NCI-H446 treated with DMSO at 0.1 percent for 48 hours (cell line): ENCODE results near the gene VHLL.

Experiments used
- DNase-seq: peaks from one replicate; lab custom pipeline; 2025; lab: John Stamatoyannopoulos, UW

Gene VHLL

DNA sequence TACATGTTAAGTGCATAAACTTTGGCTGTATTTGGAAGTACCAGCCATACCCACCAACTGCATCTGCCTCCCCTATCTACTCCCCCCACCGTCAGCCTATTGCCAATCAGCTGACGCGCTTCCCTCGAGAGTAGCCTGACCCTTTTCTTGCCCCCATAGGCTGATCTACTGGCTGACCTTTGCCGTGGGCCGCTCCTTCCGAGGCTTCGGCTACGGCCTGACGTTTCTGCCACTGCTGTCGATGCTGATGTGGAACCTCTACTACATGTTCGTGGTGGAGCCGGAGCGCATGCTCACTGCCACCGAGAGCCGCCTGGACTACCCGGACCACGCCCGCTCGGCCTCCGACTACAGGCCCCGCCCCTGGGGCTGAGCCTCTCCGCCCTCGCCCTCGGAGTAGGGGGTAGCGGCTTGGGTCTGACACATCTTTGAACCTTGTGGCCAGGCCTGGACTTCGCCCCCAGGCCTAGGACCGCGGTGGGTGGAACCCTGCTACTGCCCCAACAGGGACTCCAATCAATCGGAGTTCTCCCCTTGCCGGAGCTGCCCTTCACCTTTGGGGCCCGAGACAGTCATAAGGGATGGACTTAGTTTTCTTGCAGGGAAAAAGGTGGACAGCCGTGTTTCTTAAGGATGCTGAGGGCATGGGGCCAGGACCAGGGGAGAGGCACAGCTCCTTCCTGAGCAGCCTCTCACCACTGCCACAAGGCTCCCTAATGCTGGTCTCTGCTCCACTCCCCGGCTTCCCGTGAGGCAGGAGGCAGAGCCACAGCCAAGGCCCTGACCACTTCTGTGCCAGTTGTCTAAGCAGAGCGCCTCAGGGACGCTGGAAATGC is 7.7 kb downstream of the VHLL start:
- DNase-seq: no peak

DNA sequence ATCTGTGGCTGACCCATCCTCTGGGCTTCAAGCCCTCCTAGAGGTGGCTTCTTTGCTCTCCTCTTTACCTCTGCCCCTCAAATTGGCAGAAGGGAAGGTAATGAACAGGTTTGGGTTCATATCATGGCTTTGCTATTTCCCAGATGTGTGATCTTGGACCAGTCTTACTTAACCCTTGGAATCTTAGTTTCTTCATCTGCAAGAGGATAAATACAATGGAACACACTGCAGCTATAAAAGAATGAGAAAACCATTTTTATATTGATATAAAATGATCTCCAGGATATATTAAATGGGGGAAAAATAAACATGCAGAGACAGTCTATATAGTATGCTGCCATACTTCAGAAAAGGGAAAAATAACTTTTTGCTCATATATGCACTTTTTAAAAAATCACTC is 9.2 kb downstream of the VHLL start:
- no peak for DNase-seq

DNA sequence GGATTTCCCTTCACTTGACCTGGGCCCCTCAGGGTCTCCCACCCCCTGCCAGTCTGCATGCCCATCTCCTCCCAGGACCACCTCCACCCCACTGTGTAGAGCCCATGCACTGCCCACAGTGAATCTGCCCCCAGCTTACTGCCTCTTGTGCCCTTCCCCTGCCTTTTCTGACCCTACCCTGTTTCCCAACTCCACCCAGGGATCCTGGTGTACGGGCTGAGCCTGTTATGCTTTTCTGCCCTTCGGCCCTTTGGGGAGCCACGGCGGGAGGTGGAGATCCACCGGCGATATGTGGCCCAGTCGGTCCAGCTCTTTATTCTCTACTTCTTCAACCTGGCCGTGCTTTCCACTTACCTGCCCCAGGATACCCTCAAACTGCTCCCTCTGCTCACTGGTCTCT is 13.0 kb downstream of the VHLL start:
- no peak for DNase-seq

DNA sequence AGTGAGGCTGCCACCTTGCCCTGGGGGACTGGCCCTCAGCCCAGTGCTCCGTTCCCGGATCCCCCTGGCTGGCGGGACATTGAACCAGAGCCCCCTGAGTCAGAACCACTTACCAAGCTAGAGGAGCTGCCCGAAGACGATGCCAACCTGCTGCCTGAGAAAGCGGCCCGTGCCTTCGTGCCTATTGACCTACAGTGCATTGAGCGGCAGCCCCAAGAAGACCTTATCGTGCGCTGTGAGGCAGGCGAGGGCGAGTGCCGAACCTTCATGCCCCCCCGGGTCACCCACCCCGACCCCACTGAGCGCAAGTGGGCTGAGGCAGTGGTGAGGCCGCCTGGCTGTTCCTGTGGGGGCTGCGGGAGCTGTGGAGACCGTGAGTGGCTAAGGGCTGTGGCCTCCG is 13.7 kb downstream of the VHLL start:
- DNase-seq: no peak

DNA sequence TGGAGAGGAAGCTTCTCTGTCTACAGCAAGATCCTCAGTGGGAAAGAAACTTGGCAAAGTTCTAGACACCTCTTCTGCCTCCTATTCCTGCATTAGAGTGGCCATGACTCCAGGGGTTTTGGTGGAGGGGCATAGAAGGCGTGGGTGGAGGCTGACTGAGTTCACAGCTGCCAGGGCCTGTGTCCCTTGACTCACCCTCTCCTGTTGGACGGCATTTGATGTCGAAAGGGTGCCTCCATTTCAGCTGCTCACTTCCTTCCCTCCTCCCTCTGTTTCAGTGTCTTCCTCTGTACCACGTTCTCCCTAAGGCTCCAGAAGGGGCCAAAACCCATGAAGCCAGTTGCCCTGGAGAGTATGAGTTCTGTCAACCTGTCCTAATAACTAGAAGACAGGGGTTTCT is 14.3 kb downstream of the VHLL start:
- no peak for DNase-seq

DNA sequence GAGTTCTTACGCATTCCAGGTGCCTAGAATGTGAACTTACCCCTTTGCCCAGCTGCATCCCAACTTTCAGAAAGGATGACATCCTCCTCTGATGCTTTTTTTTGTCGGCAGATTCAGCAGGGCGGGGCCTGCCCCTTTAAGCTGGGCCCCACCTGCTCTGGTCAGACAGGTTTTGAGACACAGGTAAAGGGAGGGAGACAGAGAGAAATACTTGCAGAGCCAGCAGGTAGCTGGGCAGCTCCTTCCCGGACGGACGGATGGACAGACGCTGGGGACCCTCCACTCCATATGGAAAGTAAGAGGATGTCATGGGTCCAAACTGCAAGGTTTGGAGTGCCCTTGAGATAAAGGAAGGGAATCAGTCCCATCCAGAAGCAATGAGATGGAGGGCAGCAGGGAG is 15.0 kb downstream of the VHLL start, which contains the start of gene TMEM79:
TSS of gene TMEM79 (plus strand) at position 214 of the 400 bp plus-strand sequence. CDS start 902 bp downstream, outside the sequence.
- DNase-seq: no peak

DNA sequence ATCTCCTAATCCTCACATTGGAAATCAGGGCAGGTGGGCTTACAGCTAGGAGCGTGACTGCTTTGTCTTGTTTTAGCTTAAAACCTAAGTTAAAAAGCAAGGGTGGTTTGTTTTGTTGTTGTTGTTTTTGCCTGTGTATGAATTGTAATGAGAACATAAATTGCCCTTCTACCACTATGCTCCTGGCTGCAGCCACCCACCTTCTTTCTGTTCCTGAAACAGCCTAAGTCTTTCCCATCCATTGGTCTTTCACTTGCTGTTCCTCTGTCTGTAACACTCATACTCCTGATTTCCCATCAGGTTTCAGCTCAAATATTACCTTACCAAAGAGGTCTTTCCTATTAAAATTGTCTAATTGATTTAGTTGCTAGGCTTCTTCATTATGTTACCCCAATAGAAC is 15.6 kb downstream of the VHLL start:
- no peak for DNase-seq

DNA sequence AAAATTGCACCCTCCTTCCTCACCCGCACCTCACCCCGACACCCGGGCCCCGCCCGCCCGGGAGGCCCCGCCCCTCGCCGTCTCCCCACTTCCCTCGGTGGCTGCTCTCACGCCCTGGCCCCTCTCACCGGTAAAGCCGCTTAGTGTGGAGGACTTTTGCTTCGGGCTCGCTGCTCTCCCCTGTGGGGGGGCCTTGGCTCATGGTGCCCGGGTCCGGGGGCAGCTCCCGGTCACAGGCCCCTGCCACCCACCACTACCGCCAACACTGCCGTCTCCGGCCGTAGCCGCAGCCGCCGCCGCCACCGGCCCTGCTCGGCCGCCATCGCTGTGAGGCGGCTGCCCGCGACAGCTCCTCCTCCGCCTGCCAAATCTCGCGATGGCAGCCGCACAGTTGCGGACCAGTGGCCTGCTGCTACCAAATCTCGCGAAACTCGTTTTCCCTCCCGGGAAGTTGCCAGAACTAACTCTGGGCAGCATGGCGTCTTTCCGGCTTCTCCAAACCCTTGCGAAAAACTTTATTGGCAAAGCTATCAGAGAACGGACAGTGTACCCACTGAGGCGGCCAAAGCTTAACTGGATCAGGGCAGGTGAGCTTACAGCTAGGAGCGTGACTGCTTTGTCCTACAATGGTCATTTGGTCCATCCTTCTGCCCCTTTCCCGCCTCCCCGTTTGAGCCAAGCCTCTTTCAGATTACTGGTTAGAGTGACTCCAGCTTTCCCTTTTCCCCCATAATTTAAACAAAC is 16.5 kb downstream of the VHLL start, which contains the start of gene SMG5:
TSS of gene SMG5 (minus strand) at position 347 of the 744 bp plus-strand sequence. CDS start at position 202, 145 bp downstream.
- DNase-seq: peak; percentile 97

DNA sequence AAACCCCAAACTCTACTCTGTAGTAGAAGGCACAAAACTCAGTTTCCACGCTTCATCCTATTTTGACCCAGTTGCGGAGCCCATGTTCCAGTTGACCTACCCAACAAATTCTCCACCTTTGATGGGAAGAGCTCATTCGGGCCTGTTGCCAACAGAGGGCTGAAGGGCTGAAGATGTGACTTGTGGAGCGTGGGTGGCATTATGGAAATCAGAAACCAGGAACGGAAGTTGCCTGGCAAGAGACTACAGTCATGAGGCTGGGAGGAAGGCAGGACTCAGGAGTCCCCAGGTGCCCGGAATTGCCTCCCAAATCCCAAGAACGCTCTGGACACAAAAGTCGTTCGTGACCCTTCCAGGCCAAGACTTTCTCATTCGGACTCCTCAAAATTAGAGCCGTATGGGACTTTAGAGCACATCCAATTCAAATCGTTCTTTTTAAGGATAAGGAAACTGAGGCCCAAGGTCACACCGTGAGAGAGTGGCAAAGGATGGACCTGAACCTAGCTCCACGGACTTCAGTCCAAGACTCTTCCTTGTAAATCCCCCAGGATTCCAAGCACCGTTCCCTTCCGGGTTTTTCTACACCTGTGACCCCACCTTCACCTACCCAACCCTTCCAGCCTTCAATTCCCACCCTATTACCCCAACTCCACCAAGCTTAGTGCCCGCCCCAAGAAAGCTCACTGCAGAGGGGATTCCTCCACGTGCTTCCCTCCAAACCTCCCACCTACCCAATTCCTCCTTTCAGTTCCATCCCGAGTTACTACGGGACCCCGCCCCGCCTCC is 17.2 kb downstream of the VHLL start:
- no peak for DNase-seq

DNA sequence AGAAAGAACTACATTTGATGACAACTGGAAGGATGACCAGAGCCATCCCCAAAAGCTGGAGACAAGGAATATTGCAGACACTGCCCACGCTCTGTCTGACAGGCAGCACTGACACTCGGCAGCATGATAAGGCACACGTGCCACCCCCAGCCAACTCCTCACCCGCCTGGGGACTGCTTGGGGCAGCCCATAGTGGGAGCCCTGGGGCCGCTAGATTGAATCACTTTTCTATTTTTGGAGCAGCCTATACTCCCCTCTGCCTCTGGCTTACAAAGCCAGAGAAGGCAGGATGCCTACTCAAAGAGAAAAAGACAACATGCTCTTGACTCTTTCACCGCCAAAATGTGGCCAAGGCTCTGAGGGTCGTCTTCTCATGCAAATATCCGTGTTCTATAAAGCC is 17.8 kb downstream of the VHLL start:
- no peak for DNase-seq

DNA sequence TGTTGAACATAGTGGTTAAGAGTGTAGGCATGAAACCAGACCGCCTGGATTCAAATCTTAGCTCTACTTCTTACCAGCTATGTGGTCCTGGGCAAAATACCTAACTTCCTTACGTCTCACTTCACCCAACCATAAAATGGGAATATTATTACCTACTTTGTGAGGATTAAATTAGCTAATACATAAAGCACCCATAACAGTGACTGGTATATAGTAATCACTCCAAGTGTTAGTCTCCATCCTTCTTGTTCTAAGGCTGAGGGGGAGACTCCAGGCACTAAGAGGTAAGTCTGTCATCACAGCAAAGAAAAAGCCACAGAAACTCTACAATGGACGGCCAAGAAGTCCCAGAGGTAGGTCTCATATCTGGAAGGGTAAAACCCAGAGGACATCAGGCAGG is 19.3 kb downstream of the VHLL start:
- no peak for DNase-seq

DNA sequence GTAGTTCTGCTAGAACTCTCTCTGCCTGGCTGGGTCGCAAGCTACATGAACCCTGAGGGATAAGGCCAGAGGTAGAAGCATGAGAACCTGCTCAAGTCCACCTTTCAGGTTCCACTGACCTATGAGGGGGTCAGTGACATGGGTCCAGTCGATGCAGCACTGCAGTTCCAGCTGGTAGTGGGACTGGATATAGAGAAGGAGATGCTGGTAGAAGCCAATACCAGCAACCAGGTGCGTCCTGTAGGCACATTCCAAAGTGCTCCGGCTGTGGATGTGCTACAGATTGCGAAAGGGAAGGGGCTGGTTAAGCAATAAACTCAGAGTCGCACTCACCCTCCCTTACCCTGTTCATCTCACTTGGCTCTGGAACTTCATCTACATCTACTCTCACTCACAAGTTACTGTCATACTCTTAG is 22.1 kb downstream of the VHLL start:
- DNase-seq: no peak

DNA sequence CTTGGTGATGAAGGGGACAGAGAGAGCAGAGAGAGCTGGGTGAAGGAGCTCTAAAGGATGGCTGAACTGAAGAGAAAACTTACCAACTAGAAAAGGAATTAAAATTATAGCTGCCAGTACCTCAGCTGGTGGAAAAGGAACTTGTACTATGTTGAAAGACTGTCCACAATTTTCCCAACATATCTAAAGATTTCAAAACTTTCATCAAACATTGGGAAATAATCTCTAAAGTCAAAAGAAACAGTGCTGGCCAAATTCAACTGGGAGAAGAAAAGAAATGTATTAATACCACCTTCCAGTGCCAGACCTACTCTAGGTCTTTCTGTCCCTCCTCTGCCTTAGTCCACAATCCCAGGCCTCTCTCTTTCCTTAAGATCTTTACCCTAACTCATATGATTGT is 22.6 kb downstream of the VHLL start:
- no peak for DNase-seq

DNA sequence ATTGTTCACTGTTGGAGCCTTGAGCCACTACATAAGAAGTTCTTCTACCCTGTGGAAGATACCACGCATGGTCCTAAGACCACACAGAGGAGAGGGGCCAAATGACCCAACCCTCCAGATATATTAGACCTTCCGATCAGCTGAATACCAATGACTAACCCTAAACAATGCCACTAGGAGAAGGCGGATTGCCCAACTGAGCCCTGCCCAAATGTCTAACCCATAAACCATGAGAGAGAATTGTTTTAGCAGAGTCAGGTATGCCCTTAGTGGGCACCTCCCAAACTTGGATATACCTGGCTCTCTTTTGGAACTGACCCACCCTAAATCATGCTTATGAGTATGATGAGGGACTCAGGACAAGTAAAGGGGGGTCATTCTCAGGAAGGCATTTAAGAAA is 28.8 kb downstream of the VHLL start:
- no peak for DNase-seq

DNA sequence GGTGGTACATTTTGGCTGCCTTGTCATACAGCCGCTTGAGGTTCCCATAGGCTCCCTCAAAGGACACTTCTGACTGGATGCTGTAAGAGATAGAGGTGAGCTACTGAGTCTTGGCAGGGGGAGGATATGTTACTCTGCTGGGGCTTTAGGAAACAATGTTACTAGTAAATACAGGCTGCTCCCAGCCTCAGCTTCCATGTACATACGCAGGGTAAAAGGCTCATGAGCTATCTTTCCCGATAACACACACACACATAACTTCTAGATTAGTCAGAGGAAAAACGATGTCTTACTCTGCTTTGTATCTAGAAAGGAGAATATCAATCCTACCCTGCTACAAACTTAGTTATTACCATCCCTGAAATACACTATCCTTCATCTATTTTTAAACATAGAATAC is 30.8 kb downstream of the VHLL start:
- no peak for DNase-seq

DNA sequence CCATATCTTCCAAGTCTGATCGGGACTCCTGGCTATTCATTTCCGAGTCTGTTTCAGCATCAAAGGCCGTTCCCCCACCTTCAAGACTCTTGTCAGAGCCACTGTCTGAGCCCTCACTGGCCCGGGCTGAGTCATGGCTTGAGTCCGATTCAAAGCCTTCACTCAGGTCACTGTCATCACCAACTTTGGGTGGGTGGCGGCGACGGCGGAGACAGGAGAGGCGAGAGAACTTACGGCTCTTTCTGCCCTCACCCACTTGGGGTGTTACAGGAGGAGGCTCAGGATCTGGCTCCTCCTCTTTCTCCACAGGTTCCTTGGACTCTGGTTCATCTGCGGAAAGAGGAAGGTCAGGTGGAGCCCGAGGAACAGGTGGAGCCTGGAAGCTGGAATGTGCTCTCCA is 33.1 kb downstream of the VHLL start:
- DNase-seq: no peak

DNA sequence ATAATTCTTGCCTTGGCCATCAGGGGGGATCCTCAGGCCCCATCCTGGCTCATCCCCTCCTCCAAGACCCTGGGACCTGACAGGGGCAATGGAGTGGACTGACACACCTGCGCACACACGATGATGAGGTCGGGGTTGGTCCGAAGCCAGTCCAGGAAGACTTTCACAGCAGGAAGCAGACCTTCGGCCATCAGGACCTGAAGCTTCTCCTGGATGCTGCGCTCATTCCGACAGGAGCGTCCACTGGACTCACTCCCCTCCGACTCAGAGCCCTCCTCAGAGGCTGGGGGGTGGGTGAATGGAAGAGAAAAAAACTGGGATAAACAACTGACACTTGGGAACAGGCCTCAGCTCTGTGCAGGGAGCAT is 35.8 kb downstream of the VHLL start:
- DNase-seq: no peak

DNA sequence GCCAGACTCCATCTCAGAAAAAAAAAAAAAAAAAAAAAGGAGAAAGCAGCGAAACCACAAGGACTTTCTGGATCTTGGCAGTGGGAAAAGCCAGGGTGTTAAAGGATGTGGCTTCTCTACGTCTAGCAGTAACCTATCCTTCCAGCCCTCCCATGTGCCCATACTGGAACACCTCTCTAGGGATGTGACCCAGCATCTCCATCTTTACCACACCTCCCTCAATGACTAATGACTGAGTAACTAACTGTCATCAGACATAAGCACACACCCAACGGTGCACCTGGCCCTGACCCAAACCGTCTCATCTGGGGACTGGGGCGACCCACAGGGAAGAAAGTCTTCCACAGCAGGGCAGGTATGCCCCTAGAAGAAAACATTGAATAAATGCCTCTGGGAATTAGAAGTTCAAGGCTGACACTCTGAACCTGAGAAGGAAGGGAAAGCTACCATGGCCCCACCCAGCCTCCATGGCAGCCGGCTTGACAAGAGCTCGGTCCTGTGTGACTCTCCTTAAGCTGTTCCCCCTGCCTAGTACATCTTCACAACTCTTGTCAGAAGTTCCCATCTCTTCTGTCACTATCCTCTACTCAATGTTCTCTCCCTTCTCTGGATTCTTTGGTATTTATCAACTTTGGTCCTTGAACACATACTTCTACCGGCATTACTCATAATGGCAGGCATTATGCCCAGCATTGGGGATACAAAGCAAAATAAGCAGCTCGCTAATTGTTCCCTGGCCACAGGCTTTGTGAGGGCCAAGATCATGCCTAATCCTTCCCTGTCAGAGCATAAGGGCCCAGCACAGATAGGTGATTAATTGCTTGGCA is 36.4 kb downstream of the VHLL start:
- no peak for DNase-seq

DNA sequence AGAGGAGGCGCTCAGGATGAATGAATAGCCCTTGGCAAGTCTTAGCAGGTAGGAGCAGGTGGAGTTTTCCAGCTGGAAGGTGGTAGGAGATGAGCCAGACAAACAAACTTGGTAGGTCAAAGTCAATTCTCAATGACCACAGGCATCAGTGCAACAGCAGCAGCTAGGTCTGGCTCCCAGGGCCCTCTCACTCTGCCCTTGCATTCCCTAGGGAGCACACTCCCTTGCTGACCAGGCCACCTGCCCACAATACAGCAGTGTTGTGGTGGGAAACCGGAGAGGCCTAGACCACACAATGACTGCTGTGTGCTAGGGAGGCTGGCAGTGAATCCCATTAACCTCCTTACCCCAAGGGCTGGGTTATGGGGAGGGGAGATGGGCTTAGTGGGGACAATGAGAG is 38.2 kb downstream of the VHLL start:
- no peak for DNase-seq

DNA sequence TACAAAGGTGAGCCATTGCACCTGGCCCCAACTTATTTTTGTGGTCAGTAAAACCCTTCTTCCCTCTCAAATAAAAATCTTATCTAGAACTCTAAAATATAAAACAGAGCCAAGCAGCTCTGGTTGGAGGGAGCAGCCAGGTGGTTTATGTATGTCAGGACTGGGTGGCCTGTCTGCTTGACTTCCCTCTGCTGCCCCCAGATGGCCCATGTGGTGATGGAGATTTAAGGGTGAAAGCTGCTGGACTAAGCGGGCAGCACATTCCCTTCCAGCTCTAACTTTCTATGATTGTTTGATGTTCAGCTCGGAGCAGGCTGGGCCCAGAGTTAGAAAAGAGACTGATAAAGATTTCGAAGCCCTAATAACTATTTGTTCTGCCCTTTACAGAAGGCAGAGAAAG is 39.3 kb downstream of the VHLL start:
- DNase-seq: no peak

DNA sequence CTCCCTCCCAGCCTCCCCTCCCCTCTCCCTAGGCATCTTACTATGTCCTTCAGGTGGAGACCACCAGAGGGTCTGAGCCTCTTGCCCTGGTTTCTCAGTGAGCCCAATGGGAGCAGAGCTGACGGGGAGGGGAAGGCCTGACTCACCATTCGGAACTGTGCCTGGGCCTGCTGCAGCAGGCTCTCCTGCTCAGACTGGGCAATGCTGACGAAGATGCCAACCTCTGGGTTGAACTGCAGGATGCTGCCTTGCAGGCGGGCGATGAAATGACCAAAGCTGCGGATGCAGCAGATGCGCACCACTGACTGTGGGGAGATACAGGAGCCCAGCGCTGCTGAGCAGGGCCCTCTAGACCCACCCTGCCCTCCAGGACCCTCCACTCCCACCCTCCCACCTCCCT is 40.2 kb downstream of the VHLL start:
- DNase-seq: no peak

DNA sequence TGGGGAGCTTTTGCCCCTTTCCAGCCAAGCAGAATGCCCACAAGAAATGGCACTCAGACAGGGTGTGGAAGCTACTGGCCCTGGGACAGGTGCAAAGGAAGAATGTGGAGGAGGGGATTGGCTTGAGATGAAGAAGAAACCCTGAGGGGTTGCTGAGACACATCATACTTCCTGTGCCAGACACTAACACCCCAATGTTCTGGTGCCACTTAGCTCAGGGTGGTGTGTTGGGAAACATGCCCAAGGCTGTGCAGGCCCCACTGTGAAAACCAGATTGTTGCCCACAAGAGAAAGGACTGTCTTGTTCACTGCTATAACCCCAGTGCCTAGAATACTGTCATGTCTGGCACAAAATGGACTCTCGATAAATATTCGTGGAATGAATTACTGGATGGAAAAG is 41.4 kb downstream of the VHLL start:
- DNase-seq: no peak
